Measurements from ENCODE around the gene IL1RAPL1. TPM values are rescaled to one million over a fixed set of nuclear protein-coding genes. Genes with fewer than 3 reads are reported as not detected.

Gene IL1RAPL1
- total RNA-seq, 1 donor from 2014 or later, result not detected

DNA sequence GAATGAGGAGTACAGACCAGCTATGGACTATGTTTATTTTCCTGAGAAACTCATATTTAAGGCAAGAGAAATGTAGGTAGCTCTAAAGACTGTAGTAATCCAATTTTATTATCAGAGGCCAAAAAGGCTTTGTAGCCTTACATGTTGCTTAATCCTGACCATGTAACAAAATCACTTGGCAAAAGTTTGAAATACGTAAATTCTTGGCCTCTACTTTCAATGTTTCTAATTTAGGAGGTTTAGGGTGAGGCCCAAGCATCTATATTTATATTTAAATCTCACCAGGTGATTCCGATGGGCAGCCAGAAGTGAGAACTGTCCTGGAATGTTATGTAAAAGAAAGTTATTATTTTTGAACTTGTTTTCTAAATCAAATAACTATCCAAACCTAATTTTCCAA, 289.7 kb downstream of the IL1RAPL1 start:
- H3K4me3 ChIP-seq (ENCODE audit: low read depth, low read length), result no peak overlapping the region
- TF ChIP-seq, protein P1, sequence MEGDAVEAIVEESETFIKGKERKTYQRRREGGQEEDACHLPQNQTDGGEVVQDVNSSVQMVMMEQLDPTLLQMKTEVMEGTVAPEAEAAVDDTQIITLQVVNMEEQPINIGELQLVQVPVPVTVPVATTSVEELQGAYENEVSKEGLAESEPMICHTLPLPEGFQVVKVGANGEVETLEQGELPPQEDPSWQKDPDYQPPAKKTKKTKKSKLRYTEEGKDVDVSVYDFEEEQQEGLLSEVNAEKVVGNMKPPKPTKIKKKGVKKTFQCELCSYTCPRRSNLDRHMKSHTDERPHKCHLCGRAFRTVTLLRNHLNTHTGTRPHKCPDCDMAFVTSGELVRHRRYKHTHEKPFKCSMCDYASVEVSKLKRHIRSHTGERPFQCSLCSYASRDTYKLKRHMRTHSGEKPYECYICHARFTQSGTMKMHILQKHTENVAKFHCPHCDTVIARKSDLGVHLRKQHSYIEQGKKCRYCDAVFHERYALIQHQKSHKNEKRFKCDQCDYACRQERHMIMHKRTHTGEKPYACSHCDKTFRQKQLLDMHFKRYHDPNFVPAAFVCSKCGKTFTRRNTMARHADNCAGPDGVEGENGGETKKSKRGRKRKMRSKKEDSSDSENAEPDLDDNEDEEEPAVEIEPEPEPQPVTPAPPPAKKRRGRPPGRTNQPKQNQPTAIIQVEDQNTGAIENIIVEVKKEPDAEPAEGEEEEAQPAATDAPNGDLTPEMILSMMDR (IDR thresholded peaks at IDR 0.05; ENCODE audit: insufficient read depth, low read length, severe bottlenecking), result no peak
- no peak for DNase-seq (ENCODE audit: low read depth)
- no peaks in the 10 kb centered on the region for H3K36me3 ChIP-seq (ENCODE audit: control insufficient read depth, insufficient read depth, low read length)
- no peak for FAIRE-seq
- H3K27me3 ChIP-seq (ENCODE audit: control insufficient read depth, insufficient read depth, low read length), result no peaks in the 10 kb centered on the region

DNA sequence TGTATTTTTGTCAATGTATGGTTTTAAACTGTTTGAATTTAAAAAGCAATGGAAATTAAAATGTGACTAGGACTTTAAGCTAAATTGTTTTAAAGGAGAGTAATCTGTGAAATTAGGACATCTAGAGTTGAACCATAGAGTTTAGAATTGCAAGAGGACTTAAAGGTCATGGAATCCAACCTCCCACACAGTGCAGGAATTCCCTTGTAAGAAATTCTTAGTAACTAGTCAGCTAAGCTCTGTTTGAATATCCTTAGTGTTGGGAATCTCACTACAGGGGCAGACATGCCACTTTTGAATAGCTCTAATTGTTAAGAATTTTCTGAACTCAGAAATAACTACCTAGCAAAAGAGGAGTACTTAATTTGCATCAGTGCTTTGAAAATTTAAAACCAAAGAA, 292.9 kb downstream of the IL1RAPL1 start:
- Histone ChIP-seq H3K4me3 (ENCODE audit: low read depth, low read length) (no peak overlapping the region), H3K27me3 (ENCODE audit: control insufficient read depth, insufficient read depth, low read length) (no peaks in the 10 kb centered on the region), H3K36me3 (ENCODE audit: control insufficient read depth, insufficient read depth, low read length) (no peaks in the 10 kb centered on the region)
- DNase-seq (ENCODE audit: low read depth) (no peak), FAIRE-seq (no peak)
- TF ChIP-seq, protein P1 (IDR thresholded peaks at IDR 0.05; ENCODE audit: insufficient read depth, low read length, severe bottlenecking), result no peak

DNA sequence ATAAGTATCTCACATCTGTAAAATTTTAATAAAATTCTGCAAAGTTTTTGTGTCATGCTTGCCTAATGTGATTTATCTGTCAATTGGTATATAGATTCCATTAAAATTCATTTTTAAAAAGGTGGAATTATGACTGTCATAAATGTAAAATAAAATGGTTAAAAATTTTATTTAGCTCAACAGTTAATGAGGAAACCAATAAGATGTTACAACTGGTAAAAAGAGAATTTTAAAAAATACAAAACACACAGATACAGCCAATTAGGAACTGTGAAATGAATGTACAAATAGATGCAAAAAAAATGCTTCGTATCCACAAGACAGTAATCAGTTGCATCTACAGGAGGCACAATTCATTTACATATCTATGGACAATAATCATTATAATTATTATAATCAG, 297.6 kb downstream of the IL1RAPL1 start:
- Histone ChIP-seq H3K27me3 (ENCODE audit: control insufficient read depth, insufficient read depth, low read length) (no peaks in the 10 kb centered on the region), H3K36me3 (ENCODE audit: control insufficient read depth, insufficient read depth, low read length) (no peaks in the 10 kb centered on the region), H3K4me3 (ENCODE audit: low read depth, low read length) (no peak overlapping the region)
- FAIRE-seq (no peak), DNase-seq (ENCODE audit: low read depth) (no peak)
- TF ChIP-seq, protein P1 (IDR thresholded peaks at IDR 0.05; ENCODE audit: insufficient read depth, low read length, severe bottlenecking), result no peak

DNA sequence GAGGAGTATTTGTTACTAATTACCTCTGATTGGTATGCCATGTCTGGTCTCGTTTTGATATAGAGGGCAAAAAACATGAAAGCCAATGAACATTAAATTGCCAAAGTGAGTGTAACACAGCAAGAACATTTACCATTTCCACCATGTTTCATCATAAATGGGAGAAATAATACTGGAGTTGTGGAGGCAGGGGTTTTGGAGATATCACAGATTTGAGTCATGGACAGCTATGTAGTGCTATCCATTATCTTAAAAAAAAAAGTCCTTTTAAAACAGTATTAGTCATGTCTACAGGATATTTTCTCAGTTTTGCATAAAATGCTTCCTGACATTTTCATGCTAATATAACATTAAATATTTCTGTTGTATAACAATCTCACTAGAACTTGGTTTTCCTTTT, 301.2 kb downstream of the IL1RAPL1 start:
- TF ChIP-seq, protein P1 (IDR thresholded peaks at IDR 0.05; ENCODE audit: insufficient read depth, low read length, severe bottlenecking), result no peak
- Histone ChIP-seq H3K27me3 (ENCODE audit: control insufficient read depth, insufficient read depth, low read length) (no peaks in the 10 kb centered on the region), H3K4me3 (ENCODE audit: low read depth, low read length) (no peak overlapping the region), H3K36me3 (ENCODE audit: control insufficient read depth, insufficient read depth, low read length) (no peaks in the 10 kb centered on the region)
- DNase-seq (ENCODE audit: low read depth) (no peak), FAIRE-seq (no peak)

DNA sequence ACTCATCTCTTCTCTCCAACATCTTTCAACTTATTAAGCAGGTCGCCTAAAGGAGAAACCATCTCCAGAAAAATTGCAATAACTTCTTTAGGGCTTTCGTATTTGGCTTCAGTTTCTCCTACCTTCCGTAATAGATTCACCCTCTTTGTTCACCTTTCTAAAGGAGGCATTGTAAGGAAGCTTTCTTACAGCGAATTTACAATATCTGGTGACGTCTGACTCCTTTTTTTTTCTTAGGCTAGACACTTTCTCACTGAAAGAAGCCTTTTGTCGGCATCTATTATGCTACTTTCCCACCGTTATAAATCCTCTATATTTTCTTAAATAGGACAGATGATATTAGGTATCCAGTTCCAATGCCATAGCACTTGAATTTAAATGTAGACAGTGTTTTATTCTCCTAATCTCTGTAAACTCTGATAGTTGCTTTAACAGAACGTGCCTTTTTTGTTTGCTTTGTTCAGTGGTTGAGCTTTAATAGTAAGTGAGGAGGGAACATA, 302.4 kb downstream of the IL1RAPL1 start:
- TF ChIP-seq, protein P1 (IDR thresholded peaks at IDR 0.05; ENCODE audit: insufficient read depth, low read length, severe bottlenecking), result no peak
- no peak for FAIRE-seq

DNA sequence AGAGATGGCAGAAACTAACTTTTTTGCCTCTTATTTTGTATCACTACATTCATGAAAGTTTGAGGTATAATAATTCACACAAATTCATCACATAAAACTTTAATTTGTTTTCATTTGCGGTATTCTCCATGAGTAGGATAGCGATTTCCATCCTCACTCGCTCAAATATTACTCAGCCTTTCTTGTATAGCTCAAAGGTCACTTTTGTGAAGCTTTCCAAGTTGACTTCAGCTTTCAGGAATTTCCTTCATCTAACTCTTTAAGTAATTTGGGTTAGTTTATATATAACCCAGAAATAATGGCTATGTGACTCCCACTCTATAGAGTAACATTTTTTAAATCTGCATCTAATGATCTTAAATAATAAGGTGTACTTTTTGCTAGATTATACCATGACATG, 314.4 kb downstream of the IL1RAPL1 start:
- Histone ChIP-seq H3K36me3 (ENCODE audit: control insufficient read depth, insufficient read depth, low read length) (no peaks in the 10 kb centered on the region), H3K27me3 (ENCODE audit: control insufficient read depth, insufficient read depth, low read length) (no peaks in the 10 kb centered on the region), H3K4me3 (ENCODE audit: low read depth, low read length) (no peak overlapping the region)
- TF ChIP-seq, protein P1 (IDR thresholded peaks at IDR 0.05; ENCODE audit: insufficient read depth, low read length, severe bottlenecking), result no peak
- DNase-seq (ENCODE audit: low read depth) (no peak), FAIRE-seq (no peak)

More for the DNA sequence above, 302.4 kb downstream of the IL1RAPL1 start:
- H3K36me3 ChIP-seq (ENCODE audit: control insufficient read depth, insufficient read depth, low read length), result no peaks in the 10 kb centered on the region
- H3K27me3 ChIP-seq (ENCODE audit: control insufficient read depth, insufficient read depth, low read length), result no peaks in the 10 kb centered on the region
- no peak for DNase-seq (ENCODE audit: low read depth)
- no peak overlapping the region for H3K4me3 ChIP-seq (ENCODE audit: low read depth, low read length)

All from bronchial epithelial cell (primary cell).